GM10248 (cell line): ENCODE data around the gene COL7A1.
"Not testable (repeated sequence)": the region's sequence is repeated elsewhere in the genome, so short reads cannot be mapped to it uniquely, and the experiment has no call there.

Experiments used
- CTCF ChIA-PET: fragments of 300-600 bp; sonication (Branson Sonifier 250); formaldehyde crosslinking; extraction: SDS; loops from one replicate; lab custom pipeline; 2021; ENCODE audit warnings: antibody characterized with exemption; lab: Yijun Ruan, JAX
- POLR2A ChIA-PET: fragments of 350-650 bp; sonication (Branson Sonifier 250); formaldehyde crosslinking; extraction: SDS; loops from one replicate; lab custom pipeline; 2020; ENCODE audit warnings: antibody characterized with exemption; lab: Yijun Ruan, JAX
- DNase-seq: peaks from one replicate; pipeline ENCODE4 v3.0.0; 2012; ENCODE audit errors: extremely low spot score
- CTCF ChIP-seq: IDR thresholded peaks from 2 replicates; pipeline ENCODE4 v1.5.1; 2012; ENCODE audit warnings: mild to moderate bottlenecking, low read depth; ENCODE audit errors: extremely low read depth, missing control alignments, control extremely low read depth

The COL7A1 gene

GRCh38 chr3:48553361-48553760 is 41.8 kb downstream of the COL7A1 start:
- no peak for DNase-seq
- TF ChIP-seq CTCF = no peak
- ChIA-PET POLR2A (no interaction called here), CTCF (interaction anchor here (1.1 to 2.7 kb wide), 9 partner anchors 11 to 153 kb away, joined by 3 to 13 read pairs (median 4); partner anchors contain the start of gene ATRIP)

- CTCF ChIA-PET = interaction anchor here (1.0 to 4.1 kb wide), 11 partner anchors 21 to 319 kb away, joined by 3 to 36 read pairs (median 4); partner anchors contain the start of gene ATRIP
- no peak for DNase-seq
- POLR2A ChIA-PET = no interaction called here
- TF ChIP-seq CTCF = no peak
Measured at GRCh38 chr3:48552111-48552951, 42.8 kb downstream of the COL7A1 start.

- POLR2A ChIA-PET, DNase-seq: not testable (repeated sequence)
- CTCF ChIA-PET = interaction anchor here (1.0 to 4.1 kb wide), 7 partner anchors 8 to 151 kb away, joined by 3 to 36 read pairs (median 4); partner anchors contain the start of gene ATRIP
Measured at GRCh38 chr3:48551651-48552050, 43.5 kb downstream of the COL7A1 start.

- POLR2A ChIA-PET = interaction anchor here (0.7 kb wide), 1 partner anchor 789 kb away, joined by 3 read pairs; no protein-coding TSS in a partner anchor
- DNase-seq = peak; percentile 79
- TF ChIP-seq CTCF = peak; percentile 83
- CTCF ChIA-PET = interaction anchor here (0.7 to 4.4 kb wide), 37 partner anchors 8 to 354 kb away, joined by 3 to 36 read pairs (median 4); partner anchors contain the start of genes ATRIP, CCDC51, PFKFB4 and SLC26A6
Measured at GRCh38 chr3:48548729-48549705, 46.1 kb downstream of the COL7A1 start.

- POLR2A ChIA-PET = no interaction called here
- CTCF ChIA-PET = interaction anchor here (0.7 to 4.4 kb wide), 15 partner anchors 8 to 318 kb away, joined by 3 to 36 read pairs (median 7); partner anchors contain the start of gene PFKFB4
- no peak for TF ChIP-seq CTCF
Measured at GRCh38 chr3:48548126-48548525, 47.0 kb downstream of the COL7A1 start.

GRCh38 chr3:48546203-48546829 is 48.8 kb downstream of the COL7A1 start:
- no peak for TF ChIP-seq CTCF
- ChIA-PET CTCF (interaction anchor here (1.5 to 4.4 kb wide), 3 partner anchors 13 to 89 kb away, joined by 3 to 34 read pairs (median 7); no protein-coding TSS in a partner anchor), POLR2A (no interaction called here)
- no peak for DNase-seq

More at GRCh38 chr3:48548126-48548525, 47.0 kb downstream of the COL7A1 start:
- no peak for DNase-seq
